IPS-18a (cell line): ENCODE results near the gene PAN3.

ENCODE experiments used
- H3K27ac ChIP-seq: one replicate; pipeline ENCODE4 v1.5.1; 2013; ENCODE audit warnings: low read length
- H3K27me3 ChIP-seq: one replicate; pipeline ENCODE4 v1.6.1; 2013; ENCODE audit warnings: mild to moderate bottlenecking, low read length; ENCODE audit not compliant: control insufficient read depth, insufficient read depth
- H3K36me3 ChIP-seq: one replicate; pipeline ENCODE4 v1.6.1; 2013; ENCODE audit warnings: low read depth, low read length; ENCODE audit not compliant: control insufficient read depth
- H3K4me1 ChIP-seq: one replicate; pipeline ENCODE4 v1.6.1; 2013; ENCODE audit warnings: low read depth, low read length; ENCODE audit not compliant: control insufficient read depth
- H3K4me3 ChIP-seq: one replicate; pipeline ENCODE4 v1.5.1; 2013; ENCODE audit warnings: low read length
- H3K9ac ChIP-seq: one replicate; pipeline ENCODE4 v1.6.1; 2013; ENCODE audit warnings: mild to moderate bottlenecking, low read length, moderate library complexity
- H3K9me3 ChIP-seq: one replicate; pipeline ENCODE4 v1.6.1; 2013; ENCODE audit warnings: low read depth, low read length; ENCODE audit not compliant: control insufficient read depth

Gene PAN3

DNA sequence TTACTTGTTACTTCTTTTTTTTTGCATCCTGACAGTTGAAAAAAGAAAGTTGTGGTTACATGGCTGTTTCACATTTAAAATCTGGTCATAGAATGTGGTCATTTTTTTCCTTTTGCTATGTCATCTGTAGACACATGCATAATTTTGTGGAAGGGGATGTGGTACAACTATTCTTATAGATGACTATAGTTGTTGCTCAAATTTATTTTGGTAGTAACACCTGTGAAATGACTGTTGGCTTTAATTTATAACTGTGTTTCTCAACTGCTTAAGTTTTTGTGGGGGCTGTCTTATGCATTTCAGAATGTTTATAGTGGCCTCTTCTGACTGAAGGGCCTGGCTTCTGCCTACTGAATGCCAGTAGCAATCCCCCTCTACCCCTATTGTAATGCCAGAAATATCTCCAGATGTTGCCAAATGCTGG lies 130.5 kb downstream of the PAN3 start:
- H3K27ac ChIP-seq = no peak overlapping the region
- no peak overlapping the region for H3K4me3 ChIP-seq
- no peaks in the 10 kb centered on the region for H3K9me3 ChIP-seq
- no peaks in the 10 kb centered on the region for H3K4me1 ChIP-seq
- no peaks in the 10 kb centered on the region for H3K27me3 ChIP-seq
- H3K9ac ChIP-seq = no peak overlapping the region
- peaks cover 31% of the 10 kb centered on the region for H3K36me3 ChIP-seq

- Histone ChIP-seq H3K9me3 (no peaks in the 10 kb centered on the region), H3K27ac (no peak overlapping the region), H3K4me1 (no peaks in the 10 kb centered on the region), H3K27me3 (no peaks in the 10 kb centered on the region), H3K4me3 (no peak overlapping the region), H3K9ac (no peak overlapping the region), H3K36me3 (peaks cover 32% of the 10 kb centered on the region)
These were observed 132.9 kb downstream of the PAN3 start for GRCh38 chr13:28271056-28271840.

DNA sequence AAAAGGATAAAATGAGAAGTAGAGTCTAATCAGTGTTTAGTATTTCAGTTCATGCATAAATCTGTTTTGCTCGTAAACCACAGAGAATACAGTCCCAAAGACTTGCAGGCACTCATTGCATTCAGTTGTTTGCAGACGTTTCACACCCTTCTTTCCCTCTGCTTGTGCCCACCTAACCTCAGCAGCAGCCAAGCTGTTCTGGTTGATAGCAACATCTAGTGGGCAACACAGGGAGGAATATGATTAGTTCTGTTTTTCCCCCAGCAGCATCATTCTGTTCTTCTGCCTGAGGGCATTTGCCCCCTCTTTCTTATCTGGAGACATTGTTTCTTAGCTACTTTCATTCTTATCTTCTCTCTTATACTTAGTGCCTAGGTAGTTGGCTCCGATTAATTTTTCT lies 135.6 kb downstream of the PAN3 start:
- Histone ChIP-seq H3K27ac (no peak overlapping the region), H3K9ac (no peak overlapping the region), H3K27me3 (no peaks in the 10 kb centered on the region), H3K9me3 (no peaks in the 10 kb centered on the region), H3K36me3 (peaks cover 29% of the 10 kb centered on the region), H3K4me1 (no peaks in the 10 kb centered on the region), H3K4me3 (no peak overlapping the region)

DNA sequence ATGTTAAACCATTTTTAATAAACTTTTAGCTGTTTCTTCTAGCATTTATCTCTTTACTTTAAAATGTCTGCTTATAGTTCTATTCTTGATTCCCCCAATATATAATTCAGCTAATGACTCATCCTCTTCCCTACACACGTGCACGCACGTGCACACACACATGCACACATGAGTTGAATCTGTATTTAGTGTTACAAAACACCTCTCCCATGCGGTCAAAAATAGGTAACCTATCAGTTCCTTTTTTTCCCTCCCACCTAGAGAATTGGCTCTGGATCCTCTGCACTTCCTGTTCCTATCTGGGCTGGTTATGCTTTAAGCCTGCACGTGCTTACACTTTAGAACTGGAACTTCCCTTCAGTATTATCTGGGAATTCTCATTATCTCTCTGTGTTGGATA lies 144.1 kb downstream of the PAN3 start:
- no peak overlapping the region for H3K27ac ChIP-seq

GRCh38 chr13:28283600-28283999 lies 145.3 kb downstream of the PAN3 start:
- no peak overlapping the region for H3K9ac ChIP-seq
- no peak overlapping the region for H3K4me3 ChIP-seq
- H3K9me3 ChIP-seq = no peaks in the 10 kb centered on the region
- H3K36me3 ChIP-seq = peaks cover 40% of the 10 kb centered on the region
- peaks cover 4% of the 10 kb centered on the region for H3K4me1 ChIP-seq
- H3K27me3 ChIP-seq = no peaks in the 10 kb centered on the region
- H3K27ac ChIP-seq = no peak overlapping the region

More for the DNA sequence above, 144.1 kb downstream of the PAN3 start:
- H3K4me3 ChIP-seq = no peak overlapping the region
- peaks cover 38% of the 10 kb centered on the region for H3K36me3 ChIP-seq
- H3K4me1 ChIP-seq = peaks cover 4% of the 10 kb centered on the region
- H3K9me3 ChIP-seq = no peaks in the 10 kb centered on the region
- H3K9ac ChIP-seq = no peak overlapping the region
- no peaks in the 10 kb centered on the region for H3K27me3 ChIP-seq

DNA sequence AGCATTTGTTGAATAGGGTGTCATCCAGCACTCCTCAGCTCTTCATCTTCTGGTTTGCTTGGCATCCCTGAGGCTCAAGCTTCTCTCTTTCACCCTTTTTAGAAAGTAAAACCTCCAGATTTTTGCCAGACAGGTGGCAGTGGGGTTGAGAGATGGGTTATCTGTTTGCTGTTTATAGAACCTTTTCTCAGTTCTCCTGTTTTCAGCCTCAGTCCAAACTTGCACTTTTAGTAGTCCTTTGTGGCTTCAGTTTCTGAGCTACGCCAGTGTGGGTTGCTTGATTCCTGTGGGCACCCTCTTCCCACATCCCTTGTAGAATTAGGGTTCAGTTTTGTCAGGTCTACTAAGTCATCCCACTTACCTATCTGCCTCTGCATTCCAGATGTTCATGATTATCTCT lies 147.9 kb downstream of the PAN3 start:
- Histone ChIP-seq H3K4me3 (no peak overlapping the region), H3K9me3 (no peaks in the 10 kb centered on the region), H3K4me1 (peaks cover 4% of the 10 kb centered on the region), H3K27ac (no peak overlapping the region), H3K9ac (no peak overlapping the region), H3K27me3 (no peaks in the 10 kb centered on the region), H3K36me3 (peaks cover 30% of the 10 kb centered on the region)

DNA sequence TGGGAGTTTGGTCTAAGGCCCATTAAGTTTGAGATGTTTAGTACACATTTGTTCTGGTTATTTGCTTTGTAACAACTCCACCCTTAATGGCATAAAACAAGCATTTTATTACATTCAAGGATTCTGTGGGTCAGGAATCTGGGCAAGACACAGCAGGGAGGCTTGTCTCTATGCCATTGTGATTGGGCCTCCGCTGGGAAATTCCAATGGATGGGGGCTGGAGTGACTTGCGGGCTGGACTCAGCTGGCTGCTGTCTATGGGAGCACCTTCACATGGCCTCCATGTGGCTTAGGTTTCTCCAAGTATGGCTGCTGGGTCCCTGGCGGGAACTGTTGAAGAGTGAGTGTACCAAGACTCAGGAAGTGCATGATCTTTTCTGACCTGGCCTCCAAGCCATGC lies 159.0 kb downstream of the PAN3 start:
- Histone ChIP-seq H3K27me3 (no peaks in the 10 kb centered on the region), H3K27ac (no peak overlapping the region), H3K9me3 (no peaks in the 10 kb centered on the region), H3K9ac (no peak overlapping the region), H3K4me3 (no peak overlapping the region), H3K36me3 (peaks cover 7% of the 10 kb centered on the region), H3K4me1 (peaks cover 59% of the 10 kb centered on the region)

DNA sequence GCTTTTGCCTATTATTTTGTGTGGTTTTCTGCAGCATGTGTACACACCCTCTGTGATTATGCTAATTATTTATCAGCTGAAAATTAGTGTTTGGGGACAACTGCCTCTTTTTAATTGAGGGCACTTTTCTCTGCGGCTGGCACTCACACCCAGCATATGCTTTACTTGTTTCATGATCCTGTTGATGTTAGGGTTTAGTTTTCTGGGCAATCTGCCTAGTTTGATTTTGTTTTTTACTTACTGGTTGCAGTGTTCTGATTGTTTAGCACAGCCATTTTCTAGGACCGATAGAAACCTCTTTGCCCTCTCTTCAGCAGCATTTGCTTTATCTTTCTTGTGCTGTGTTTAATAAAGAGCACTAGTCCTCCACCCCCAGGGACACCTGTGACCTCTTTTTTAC lies 161.6 kb downstream of the PAN3 start:
- Histone ChIP-seq H3K36me3 (no peaks in the 10 kb centered on the region), H3K9me3 (no peaks in the 10 kb centered on the region), H3K27ac (no peak overlapping the region), H3K4me1 (peaks cover 43% of the 10 kb centered on the region), H3K4me3 (no peak overlapping the region), H3K9ac (no peak overlapping the region), H3K27me3 (no peaks in the 10 kb centered on the region)

DNA sequence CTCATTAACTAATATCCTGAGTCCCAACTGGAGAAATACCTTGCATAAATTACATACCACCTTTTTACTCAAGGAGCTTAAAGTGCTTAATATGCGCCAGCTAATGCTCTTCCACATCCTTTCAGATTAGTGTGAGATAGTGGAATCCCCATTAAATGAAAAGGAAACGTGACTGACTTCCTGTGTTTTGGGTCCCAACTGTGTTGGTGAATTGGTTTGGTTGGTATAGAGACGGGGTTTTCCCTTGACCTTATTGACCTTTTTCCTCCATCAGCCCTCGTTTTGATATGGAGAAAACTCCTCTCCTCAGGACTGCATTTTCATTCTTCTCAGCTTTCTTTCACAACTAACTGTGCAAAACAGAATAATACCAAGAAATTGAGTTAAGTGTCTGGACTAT lies 163.5 kb downstream of the PAN3 start:
- Histone ChIP-seq H3K4me3 (no peak overlapping the region), H3K36me3 (peaks cover 6% of the 10 kb centered on the region), H3K9ac (no peak overlapping the region), H3K27me3 (no peaks in the 10 kb centered on the region), H3K9me3 (no peaks in the 10 kb centered on the region), H3K4me1 (peaks cover 36% of the 10 kb centered on the region), H3K27ac (peak overlapping the region; percentile 26)

GRCh38 chr13:28306325-28306724 lies 168.0 kb downstream of the PAN3 start:
- Histone ChIP-seq H3K9me3 (no peaks in the 10 kb centered on the region), H3K36me3 (peaks cover 10% of the 10 kb centered on the region), H3K27me3 (no peaks in the 10 kb centered on the region), H3K27ac (no peak overlapping the region), H3K4me3 (no peak overlapping the region), H3K4me1 (peaks cover 31% of the 10 kb centered on the region), H3K9ac (no peak overlapping the region)

- H3K27me3 ChIP-seq = no peaks in the 10 kb centered on the region
- H3K36me3 ChIP-seq = no peaks in the 10 kb centered on the region
- H3K4me1 ChIP-seq = peaks cover 5% of the 10 kb centered on the region
- no peak overlapping the region for H3K27ac ChIP-seq
- H3K4me3 ChIP-seq = no peak overlapping the region
- H3K9ac ChIP-seq = no peak overlapping the region
- H3K9me3 ChIP-seq = no peaks in the 10 kb centered on the region
These were observed 175.2 kb downstream of the PAN3 start for GRCh38 chr13:28313579-28313978.

GRCh38 chr13:28314879-28315278 lies 176.5 kb downstream of the PAN3 start:
- Histone ChIP-seq H3K4me3 (no peak overlapping the region), H3K9ac (no peak overlapping the region), H3K27me3 (no peaks in the 10 kb centered on the region), H3K9me3 (no peaks in the 10 kb centered on the region), H3K27ac (no peak overlapping the region), H3K36me3 (peaks cover 10% of the 10 kb centered on the region), H3K4me1 (no peaks in the 10 kb centered on the region)
